ENCODE results near the gene HOXA6. TPM values are rescaled to one million over a fixed set of nuclear protein-coding genes. Genes with fewer than 3 reads are reported as not detected.

HOXA6 gene
- total RNA-seq, 1 experiment from 2014 or later: 0.65 TPM

DNA sequence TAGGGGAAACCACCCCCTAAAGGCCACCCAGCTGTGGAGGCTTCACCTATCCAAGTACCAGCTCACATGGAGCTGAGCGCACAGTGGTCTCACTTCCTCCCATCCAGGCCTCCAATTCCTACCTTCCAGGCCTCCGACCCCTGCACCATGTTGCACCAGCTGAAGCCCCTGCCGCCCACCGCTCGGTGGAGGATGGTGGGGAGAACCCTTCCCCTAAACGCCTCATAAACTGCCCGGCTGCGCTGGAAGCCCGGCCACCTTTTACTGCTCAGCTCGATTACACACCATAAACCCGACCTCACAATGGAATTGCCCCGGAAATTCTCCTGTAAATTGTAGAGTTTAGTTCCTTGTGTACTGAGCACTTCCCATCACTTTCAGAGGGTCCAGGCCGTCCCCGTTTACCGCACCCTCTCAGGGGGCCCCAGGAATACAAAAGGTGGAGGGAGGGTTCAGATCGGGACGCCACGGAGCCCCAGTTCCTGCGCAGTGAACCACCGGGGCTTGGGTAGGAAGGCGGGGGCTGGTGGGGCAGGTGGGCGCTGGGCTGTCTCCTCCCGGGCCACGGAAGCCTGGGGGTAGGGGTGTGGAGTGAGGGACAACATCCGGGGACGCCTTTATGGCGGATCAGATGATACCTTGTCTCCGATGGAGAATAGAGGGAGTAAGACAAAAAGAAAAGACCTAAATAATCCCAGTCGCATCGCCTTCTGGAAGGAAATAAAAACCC, 10.3 kb upstream of the HOXA6 start:
- Histone ChIP-seq H3K4me2 (no peak overlapping the region), H3K27ac (no peak overlapping the region), H3K4me3 (no peak overlapping the region), H3K9me2 (ENCODE audit: insufficient read depth) (no peaks in the 10 kb centered on the region), H3K79me2 (ENCODE audit: low read depth) (no peaks in the 10 kb centered on the region), H3K4me1 (replicated peaks; ENCODE audit: insufficient read depth) (0 out of 2 replicates have a peak, but pooled peaks cover 3% of the 10 kb centered on the region), H2AFZ (no peak overlapping the region), H3K27me3 (ENCODE audit: insufficient read depth, low read depth) (no peaks in the 10 kb centered on the region), H3K9me3 (ENCODE audit: insufficient read depth, low read depth) (no peaks in the 10 kb centered on the region), H3K36me3 (ENCODE audit: low read depth) (no peaks in the 10 kb centered on the region), H4K20me1 (ENCODE audit: insufficient read depth) (no peaks in the 10 kb centered on the region), H3F3A (ENCODE audit: insufficient read depth, low read depth) (peaks cover 10% of the 10 kb centered on the region; the same call in 1 of the 2 replicates)
- DNase-seq: no peak
- TF ChIP-seq EZH2 (IDR thresholded peaks at IDR 0.05; ENCODE audit: low read depth): no peak
- TF ChIP-seq, protein P1, sequence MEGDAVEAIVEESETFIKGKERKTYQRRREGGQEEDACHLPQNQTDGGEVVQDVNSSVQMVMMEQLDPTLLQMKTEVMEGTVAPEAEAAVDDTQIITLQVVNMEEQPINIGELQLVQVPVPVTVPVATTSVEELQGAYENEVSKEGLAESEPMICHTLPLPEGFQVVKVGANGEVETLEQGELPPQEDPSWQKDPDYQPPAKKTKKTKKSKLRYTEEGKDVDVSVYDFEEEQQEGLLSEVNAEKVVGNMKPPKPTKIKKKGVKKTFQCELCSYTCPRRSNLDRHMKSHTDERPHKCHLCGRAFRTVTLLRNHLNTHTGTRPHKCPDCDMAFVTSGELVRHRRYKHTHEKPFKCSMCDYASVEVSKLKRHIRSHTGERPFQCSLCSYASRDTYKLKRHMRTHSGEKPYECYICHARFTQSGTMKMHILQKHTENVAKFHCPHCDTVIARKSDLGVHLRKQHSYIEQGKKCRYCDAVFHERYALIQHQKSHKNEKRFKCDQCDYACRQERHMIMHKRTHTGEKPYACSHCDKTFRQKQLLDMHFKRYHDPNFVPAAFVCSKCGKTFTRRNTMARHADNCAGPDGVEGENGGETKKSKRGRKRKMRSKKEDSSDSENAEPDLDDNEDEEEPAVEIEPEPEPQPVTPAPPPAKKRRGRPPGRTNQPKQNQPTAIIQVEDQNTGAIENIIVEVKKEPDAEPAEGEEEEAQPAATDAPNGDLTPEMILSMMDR (conservative IDR thresholded peaks at IDR 0.05): no peak
- no TSS peak for BruUV-seq (replicated peaks)
- POLR2A ChIA-PET (ENCODE audit: unreplicated experiment): interaction anchor here (0.6 kb wide), 1 partner anchor 240 kb away, joined by 7 read pairs; no protein-coding TSS in a partner anchor
- intact Hi-C loops (cut with micrococcal nuclease; ENCODE audit: unreplicated experiment): no loop called here
- CTCF ChIA-PET: interaction anchor here (0.5 kb wide), 1 partner anchor 782 kb away, joined by 3 read pairs; no protein-coding TSS in a partner anchor

DNA sequence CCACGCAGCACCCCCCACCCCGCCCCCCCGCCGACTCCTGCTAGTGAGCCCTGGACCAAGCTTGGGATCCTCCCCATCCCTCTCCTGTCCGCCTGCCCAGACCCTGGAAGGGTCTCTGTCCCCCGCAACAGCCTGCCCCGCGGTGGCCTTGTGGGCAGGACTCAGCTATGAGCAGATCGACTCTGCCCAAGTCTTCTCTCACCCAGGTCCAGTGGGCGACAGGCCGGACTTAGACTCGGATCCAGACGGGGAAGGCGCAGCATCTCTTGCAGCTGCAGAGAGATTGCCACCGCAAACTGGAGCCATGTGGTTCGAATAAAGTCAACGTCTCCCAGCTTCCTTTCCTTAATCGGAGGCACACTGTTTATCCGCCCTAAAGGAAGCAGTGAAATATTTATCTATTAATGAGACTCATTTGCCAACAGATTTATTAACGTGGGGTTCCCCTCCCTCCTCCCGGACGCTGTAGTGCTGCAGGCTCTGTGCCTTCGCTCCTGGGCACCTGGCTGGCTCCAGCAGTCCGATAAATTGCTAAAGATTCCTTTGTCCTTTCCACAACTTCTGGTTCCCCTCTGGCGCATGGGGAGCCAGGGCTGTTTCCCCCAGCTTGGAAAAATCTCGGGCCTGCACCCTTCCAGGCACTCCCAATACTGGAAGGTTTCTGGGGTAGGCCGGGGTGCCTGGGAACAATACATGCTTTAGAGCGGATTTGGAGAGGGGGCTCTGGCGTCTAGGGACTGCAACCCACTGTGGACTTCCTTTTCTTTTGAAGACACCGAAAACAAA, 9.5 kb upstream of the HOXA6 start:
- Histone ChIP-seq H3K4me2 (no peak overlapping the region), H2AFZ (no peak overlapping the region), H3K27ac (no peak overlapping the region), H3F3A (ENCODE audit: insufficient read depth, low read depth) (0 out of 2 replicates have a peak, but pooled peaks cover 2% of the 10 kb centered on the region), H3K27me3 (ENCODE audit: insufficient read depth, low read depth) (no peaks in the 10 kb centered on the region), H3K36me3 (ENCODE audit: low read depth) (no peaks in the 10 kb centered on the region), H4K20me1 (ENCODE audit: insufficient read depth) (no peaks in the 10 kb centered on the region), H3K9me2 (ENCODE audit: insufficient read depth) (no peaks in the 10 kb centered on the region), H3K79me2 (ENCODE audit: low read depth) (no peaks in the 10 kb centered on the region), H3K4me3 (no peak overlapping the region), H3K4me1 (replicated peaks; ENCODE audit: insufficient read depth) (0 out of 2 replicates have a peak, but pooled peaks cover 3% of the 10 kb centered on the region), H3K9me3 (ENCODE audit: insufficient read depth, low read depth) (no peaks in the 10 kb centered on the region)
- ChIA-PET POLR2A (ENCODE audit: unreplicated experiment) (interaction anchor here (0.6 kb wide), 1 partner anchor 239 kb away, joined by 7 read pairs; no protein-coding TSS in a partner anchor), CTCF (interaction anchor here (0.5 to 0.6 kb wide), 2 partner anchors 469 to 781 kb away, joined by 3 to 4 read pairs; no protein-coding TSS in a partner anchor)
- intact Hi-C loops (cut with micrococcal nuclease; ENCODE audit: unreplicated experiment): no loop called here
- TF ChIP-seq EZH2 (IDR thresholded peaks at IDR 0.05; ENCODE audit: low read depth): no peak
- TF ChIP-seq, protein P1 (conservative IDR thresholded peaks at IDR 0.05): no peak
- DNase-seq: no peak
- BruUV-seq (replicated peaks): no TSS peak

DNA sequence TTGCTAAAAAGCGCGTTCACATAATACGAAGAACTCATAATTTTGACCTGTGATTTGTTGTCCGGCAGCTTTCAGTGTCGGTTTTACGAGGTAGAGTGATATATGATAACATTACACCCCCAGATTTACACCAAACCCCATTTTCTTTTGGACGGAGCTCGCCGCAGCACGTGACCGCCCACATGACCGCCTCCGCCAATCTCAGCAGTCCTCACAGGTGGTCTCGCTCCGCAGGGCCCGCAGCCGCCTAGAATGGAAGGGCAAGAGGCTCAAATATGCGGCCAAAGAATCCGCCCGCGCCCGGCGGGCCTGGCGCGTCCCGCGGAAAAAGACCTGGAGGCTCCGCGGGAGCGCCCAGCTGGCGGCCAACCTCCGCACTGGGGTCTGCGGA, 8.9 kb upstream of the HOXA6 start, which contains the start of gene HOXA7:
HOXA7 (minus strand) TSS at position 168 of the 391 bp plus-strand sequence; CDS start at position 38, 130 bp downstream.
- Histone ChIP-seq H3K9me3 (ENCODE audit: insufficient read depth, low read depth) (no peaks in the 10 kb centered on the region), H4K20me1 (ENCODE audit: insufficient read depth) (no peaks in the 10 kb centered on the region), H3K79me2 (ENCODE audit: low read depth) (no peaks in the 10 kb centered on the region), H3K9me2 (ENCODE audit: insufficient read depth) (no peaks in the 10 kb centered on the region), H3K4me1 (replicated peaks; ENCODE audit: insufficient read depth) (0 out of 2 replicates have a peak, but pooled peaks cover 3% of the 10 kb centered on the region), H3K4me3 (no peak within 1 kb of the TSS), H3F3A (ENCODE audit: insufficient read depth, low read depth) (no peaks in the 10 kb centered on the region), H2AFZ (no peak within 1 kb of the TSS), H3K27me3 (ENCODE audit: insufficient read depth, low read depth) (no peaks in the 10 kb centered on the region), H3K4me2 (no peak within 1 kb of the TSS), H3K27ac (no peak within 1 kb of the TSS), H3K36me3 (ENCODE audit: low read depth) (no peaks in the 10 kb centered on the region)
- intact Hi-C loops (cut with micrococcal nuclease; ENCODE audit: unreplicated experiment): no loop called here
- no peak for DNase-seq
- BruUV-seq (replicated peaks): no TSS peak
- TF ChIP-seq EZH2 (IDR thresholded peaks at IDR 0.05; ENCODE audit: low read depth): no peak
- TF ChIP-seq, protein P1 (conservative IDR thresholded peaks at IDR 0.05): no peak
- POLR2A ChIA-PET (ENCODE audit: unreplicated experiment): no interaction called here
- CTCF ChIA-PET: interaction anchor here (0.6 kb wide), 1 partner anchor 469 kb away, joined by 4 read pairs; no protein-coding TSS in a partner anchor
